ENCODE data around the gene RNF166. TPM values are rescaled to one million over a fixed set of nuclear protein-coding genes. Genes with fewer than 3 reads are reported as not detected.

RNF166 gene
- total RNA-seq, 1 donor from 2014 or later = 19.4 TPM

DNA sequence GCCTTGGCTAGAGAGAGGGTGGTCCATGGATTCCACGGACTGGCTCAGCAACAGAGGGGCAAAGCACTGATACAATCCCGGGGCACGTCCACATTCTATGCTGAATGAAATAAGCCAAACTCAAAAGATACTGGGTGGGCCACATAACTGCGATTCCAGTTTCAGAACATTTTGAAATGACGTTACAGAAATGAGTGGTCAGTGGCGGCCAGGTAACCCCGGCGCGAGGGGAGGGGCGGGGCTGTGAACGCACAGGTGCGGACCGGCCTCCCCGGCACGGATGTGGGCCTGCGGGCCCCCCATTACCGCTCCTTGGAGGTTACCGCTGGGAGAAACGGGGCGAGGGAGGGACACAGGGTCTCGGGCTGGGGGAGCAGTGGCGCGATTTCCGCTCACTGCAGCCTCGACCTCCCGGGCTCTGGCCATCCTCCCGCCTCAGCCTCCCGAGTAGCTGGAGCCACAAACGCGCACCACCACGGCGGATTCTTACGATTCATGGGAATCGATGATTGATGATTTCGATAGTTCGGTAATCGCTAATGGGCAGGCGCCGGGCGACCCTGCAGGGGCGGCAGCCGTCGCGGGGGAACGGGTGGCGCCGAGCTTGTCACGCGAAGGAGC, 43.9 kb downstream of the RNF166 start:
- TF ChIP-seq, protein P1, sequence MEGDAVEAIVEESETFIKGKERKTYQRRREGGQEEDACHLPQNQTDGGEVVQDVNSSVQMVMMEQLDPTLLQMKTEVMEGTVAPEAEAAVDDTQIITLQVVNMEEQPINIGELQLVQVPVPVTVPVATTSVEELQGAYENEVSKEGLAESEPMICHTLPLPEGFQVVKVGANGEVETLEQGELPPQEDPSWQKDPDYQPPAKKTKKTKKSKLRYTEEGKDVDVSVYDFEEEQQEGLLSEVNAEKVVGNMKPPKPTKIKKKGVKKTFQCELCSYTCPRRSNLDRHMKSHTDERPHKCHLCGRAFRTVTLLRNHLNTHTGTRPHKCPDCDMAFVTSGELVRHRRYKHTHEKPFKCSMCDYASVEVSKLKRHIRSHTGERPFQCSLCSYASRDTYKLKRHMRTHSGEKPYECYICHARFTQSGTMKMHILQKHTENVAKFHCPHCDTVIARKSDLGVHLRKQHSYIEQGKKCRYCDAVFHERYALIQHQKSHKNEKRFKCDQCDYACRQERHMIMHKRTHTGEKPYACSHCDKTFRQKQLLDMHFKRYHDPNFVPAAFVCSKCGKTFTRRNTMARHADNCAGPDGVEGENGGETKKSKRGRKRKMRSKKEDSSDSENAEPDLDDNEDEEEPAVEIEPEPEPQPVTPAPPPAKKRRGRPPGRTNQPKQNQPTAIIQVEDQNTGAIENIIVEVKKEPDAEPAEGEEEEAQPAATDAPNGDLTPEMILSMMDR (IDR thresholded peaks at IDR 0.05; ENCODE audit: unreplicated experiment) = no peak
- Mint-ChIP-seq H3K4me1 (ENCODE audit: low read depth) (peaks cover 6% of the 10 kb centered on the region), H3K27me3 (no peaks in the 10 kb centered on the region), H3K36me3 (ENCODE audit: insufficient read depth) (peaks cover 4% of the 10 kb centered on the region), H3K27ac (peak overlapping the region; percentile 55), H3K9me3 (ENCODE audit: low read depth) (no peaks in the 10 kb centered on the region), H3K4me3 (ENCODE audit: low read depth) (peak overlapping the region; percentile 89)
- peak; percentile 16 for DNase-seq (ENCODE audit: low spot score, unreplicated experiment)

DNA sequence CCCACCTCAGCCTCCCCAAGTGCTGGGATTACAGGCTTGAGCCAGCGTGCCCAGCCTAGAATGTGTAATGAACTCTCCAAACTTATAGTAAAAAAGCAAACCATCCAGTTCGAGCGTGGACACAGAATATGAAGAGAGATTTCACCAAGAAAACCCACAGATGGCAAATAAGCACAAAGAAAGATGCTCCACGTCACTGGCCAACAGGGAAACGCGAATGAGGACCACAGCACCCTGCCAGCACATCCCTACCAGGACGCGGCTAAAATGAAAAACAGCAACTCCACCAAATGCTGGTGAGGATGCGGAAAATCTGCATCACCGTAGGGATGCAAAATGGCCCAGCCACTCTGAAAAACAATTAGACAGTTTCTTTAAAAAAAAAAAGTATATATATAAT, 44.7 kb downstream of the RNF166 start:
- Mint-ChIP-seq H3K4me1 (ENCODE audit: low read depth) (peaks cover 6% of the 10 kb centered on the region), H3K36me3 (ENCODE audit: insufficient read depth) (peaks cover 4% of the 10 kb centered on the region), H3K9me3 (ENCODE audit: low read depth) (no peaks in the 10 kb centered on the region), H3K27ac (no peak overlapping the region), H3K4me3 (ENCODE audit: low read depth) (peak overlapping the region; percentile 59), H3K27me3 (no peaks in the 10 kb centered on the region)
- TF ChIP-seq, protein P1 (IDR thresholded peaks at IDR 0.05; ENCODE audit: unreplicated experiment) = no peak
- DNase-seq (ENCODE audit: low spot score, unreplicated experiment) = no peak

DNA sequence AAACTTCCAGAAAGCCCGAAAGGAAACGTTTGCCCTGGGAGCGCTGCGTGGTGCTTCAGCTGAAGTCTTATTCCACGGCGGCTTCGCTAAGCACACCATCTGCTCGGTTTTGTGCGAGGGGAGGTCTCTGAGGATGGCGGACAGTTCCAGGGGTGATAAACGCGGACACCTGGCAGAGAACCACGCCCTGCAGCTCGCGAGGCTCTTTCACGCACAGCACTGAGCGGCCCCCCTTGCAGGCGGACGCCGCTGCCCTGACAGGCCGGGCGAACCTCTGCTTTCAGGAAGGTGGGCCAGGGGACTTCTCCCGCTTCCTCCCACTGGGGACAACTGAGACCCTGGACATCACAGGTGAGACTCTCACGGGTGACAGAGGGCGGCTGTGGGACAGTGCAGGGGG, 47.0 kb downstream of the RNF166 start:
- H3K4me1 Mint-ChIP-seq (ENCODE audit: low read depth) = peaks cover 6% of the 10 kb centered on the region
- H3K27ac Mint-ChIP-seq = no peak overlapping the region

DNA sequence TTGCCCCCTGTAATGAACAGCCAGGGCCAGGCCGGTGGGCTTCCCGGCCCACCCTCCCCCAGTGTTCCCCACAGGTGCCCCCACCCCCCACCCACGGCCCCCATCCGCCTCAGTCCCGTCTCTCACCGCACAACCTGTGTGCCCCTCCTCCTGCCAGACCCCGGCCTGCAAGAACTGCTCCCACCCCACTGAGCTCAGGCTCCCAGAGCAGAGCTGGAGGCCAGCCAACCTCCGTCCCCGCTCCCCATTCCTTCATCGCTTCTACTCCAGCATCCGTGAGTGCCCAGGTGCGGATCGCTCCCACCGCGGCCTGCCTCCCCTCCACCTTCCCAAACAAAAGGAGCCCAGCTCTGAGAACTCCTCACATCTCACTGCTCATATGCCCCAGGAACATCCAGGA, 47.5 kb downstream of the RNF166 start:
- H3K4me1 Mint-ChIP-seq (ENCODE audit: low read depth) = peaks cover 6% of the 10 kb centered on the region
- DNase-seq (ENCODE audit: low spot score, unreplicated experiment) = no peak
- no peaks in the 10 kb centered on the region for H3K9me3 Mint-ChIP-seq (ENCODE audit: low read depth)
- no peaks in the 10 kb centered on the region for H3K27me3 Mint-ChIP-seq
- no peak overlapping the region for H3K27ac Mint-ChIP-seq
- TF ChIP-seq, protein P1 (IDR thresholded peaks at IDR 0.05; ENCODE audit: unreplicated experiment) = no peak
- H3K36me3 Mint-ChIP-seq (ENCODE audit: insufficient read depth) = peaks cover 6% of the 10 kb centered on the region
- no peak overlapping the region for H3K4me3 Mint-ChIP-seq (ENCODE audit: low read depth)

More for the DNA sequence above, 47.0 kb downstream of the RNF166 start:
- Mint-ChIP-seq H3K9me3 (ENCODE audit: low read depth) (no peaks in the 10 kb centered on the region), H3K4me3 (ENCODE audit: low read depth) (no peak overlapping the region), H3K36me3 (ENCODE audit: insufficient read depth) (peaks cover 6% of the 10 kb centered on the region), H3K27me3 (no peaks in the 10 kb centered on the region)
- TF ChIP-seq, protein P1 (IDR thresholded peaks at IDR 0.05; ENCODE audit: unreplicated experiment) = no peak
- peak; percentile 7 for DNase-seq (ENCODE audit: low spot score, unreplicated experiment)

DNA sequence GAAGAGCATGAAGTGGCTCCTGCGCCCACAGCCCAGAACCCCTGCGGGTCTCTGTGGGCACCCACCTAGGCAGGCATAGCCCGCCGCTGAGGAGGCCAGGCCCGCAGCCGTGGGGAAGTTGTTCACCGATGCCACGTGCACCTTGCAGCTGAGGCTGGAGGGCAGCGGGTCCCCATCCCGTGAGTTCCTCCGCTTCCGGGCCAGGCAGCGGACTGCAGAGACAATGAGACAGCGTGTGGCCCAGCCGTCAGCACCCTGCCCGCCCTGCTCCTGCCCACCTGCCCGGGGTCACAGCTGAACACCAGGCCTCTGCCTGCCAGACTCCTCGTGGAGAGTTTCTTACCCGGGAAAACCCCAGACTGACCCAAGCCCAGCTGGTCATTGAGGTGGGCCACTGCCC, 48.8 kb downstream of the RNF166 start:
- no peak overlapping the region for H3K27ac Mint-ChIP-seq

More for the DNA sequence above, 48.8 kb downstream of the RNF166 start:
- H3K4me1 Mint-ChIP-seq (ENCODE audit: low read depth) = peaks cover 6% of the 10 kb centered on the region
- peaks cover 9% of the 10 kb centered on the region for H3K36me3 Mint-ChIP-seq (ENCODE audit: insufficient read depth)
- no peaks in the 10 kb centered on the region for H3K27me3 Mint-ChIP-seq
- peak; percentile 7 for DNase-seq (ENCODE audit: low spot score, unreplicated experiment)
- no peak overlapping the region for H3K4me3 Mint-ChIP-seq (ENCODE audit: low read depth)
- H3K9me3 Mint-ChIP-seq (ENCODE audit: low read depth) = no peaks in the 10 kb centered on the region
- TF ChIP-seq, protein P1 (IDR thresholded peaks at IDR 0.05; ENCODE audit: unreplicated experiment) = no peak
